B cell (primary cell): ENCODE measurements around the gene RAD17. TPM values are rescaled to one million over a fixed set of nuclear protein-coding genes. Genes with fewer than 3 reads are reported as not detected.
"Not testable (repeated sequence)": the region's sequence is repeated elsewhere in the genome, so short reads cannot be mapped to it uniquely, and the experiment has no call there.

Experiments
- ATAC-seq: fragments of 200-7000 bp; cut with Tn5 transposase; one replicate; pipeline ENCODE4 v1.10.0; 2021; ENCODE audit warnings: low read depth, mild to moderate bottlenecking, moderate number of reproducible peaks, moderate library complexity
- CTCF ChIA-PET: fragments of 350-600 bp; sonication (Branson Sonifier 250); formaldehyde crosslinking; loops from one replicate; lab custom pipeline; 2021; ENCODE audit warnings: antibody characterized with exemption, inconsistent platforms; lab: Charles Lee
- POLR2A ChIA-PET: fragments of 350-600 bp; sonication (Branson Sonifier 250); formaldehyde crosslinking; loops from one replicate; lab custom pipeline; 2021; ENCODE audit warnings: antibody characterized with exemption; lab: Charles Lee
- DNase-seq: peaks from one replicate; pipeline ENCODE4 v3.0.0; 2013
- H2AFZ ChIP-seq: 2 replicates; pipeline ENCODE4 v1.6.1; 2012; ENCODE audit warnings: mild to moderate bottlenecking, low read depth, low read length; ENCODE audit not compliant: insufficient read depth, poor library complexity, severe bottlenecking
- H3K27ac ChIP-seq, 2 donors: 1 replicate in 1 of 2; 2 replicates in 1 of 2; pipeline ENCODE4 v1.5.1; 2012 to 2013; ENCODE audit warnings: low read length in 2 of 2, mild to moderate bottlenecking in 2 of 2, moderate library complexity in 1 of 2
- H3K27me3 ChIP-seq, 4 experiments: fragments of 200-600 bp in 1 of 4; sonication (generic) in 1 of 4; replicated peaks in 1 of 4; 1 replicate in 2 of 4; 2 replicates in 2 of 4; pipeline versions ENCODE4 v1.6.1 to v1.7.0; 2013 to 2016; ENCODE audit warnings: low read length in 3 of 4, mild to moderate bottlenecking in 2 of 4, mixed read lengths in 1 of 4, moderate library complexity in 1 of 4; ENCODE audit not compliant: insufficient read depth in 4 of 4, control insufficient read depth in 3 of 4; ENCODE audit errors: control extremely low read depth in 1 of 4
- H3K36me3 ChIP-seq, 2 experiments: replicated peaks in 1 of 2; 1 replicate in 1 of 2; 2 replicates in 1 of 2; pipeline versions ENCODE4 v1.6.1 to v1.7.1; 2013; ENCODE audit warnings: low read length in 1 of 2; ENCODE audit not compliant: insufficient read depth in 2 of 2, control insufficient read depth in 1 of 2; ENCODE audit errors: control extremely low read depth in 1 of 2, extremely low read depth in 1 of 2
- H3K4me1 ChIP-seq, 2 donors: fragments of 200-600 bp in 1 of 2; sonication (generic) in 1 of 2; 1 replicate in 1 of 2; 2 replicates in 1 of 2; pipeline versions ENCODE4 v1.5.1 to v1.6.1; 2013 to 2017; ENCODE audit warnings: low read length in 2 of 2; ENCODE audit not compliant: control insufficient read depth in 2 of 2, insufficient read depth in 2 of 2
- H3K4me2 ChIP-seq: replicated peaks from 2 replicates; pipeline ENCODE3; 2012; ENCODE audit warnings: mild to moderate bottlenecking, low read depth, low read length; ENCODE audit not compliant: poor library complexity, severe bottlenecking
- H3K4me3 ChIP-seq, 5 experiments: fragments of 200-600 bp in 1 of 5; sonication (generic) in 1 of 5; 1 replicate in 3 of 5; 2 replicates in 2 of 5; pipeline versions ENCODE4 v1.5.1 to v1.7.0; 2011 to 2016; ENCODE audit warnings: low read length in 4 of 5, mild to moderate bottlenecking in 4 of 5, low read depth in 2 of 5, control low read depth in 1 of 5, moderate library complexity in 1 of 5; ENCODE audit not compliant: insufficient read depth in 1 of 5; ENCODE audit errors: control extremely low read depth in 1 of 5, extremely low read depth in 1 of 5
- H3K79me2 ChIP-seq: fragments of 200-600 bp; sonication (generic); one replicate; pipeline ENCODE4 v1.6.0; 2016; ENCODE audit warnings: low read length; ENCODE audit not compliant: control insufficient read depth, insufficient read depth
- H3K9ac ChIP-seq: fragments of 200-600 bp; sonication (generic); 2 replicates; pipeline ENCODE4 v1.6.1; 2017; ENCODE audit warnings: mild to moderate bottlenecking, low read length, moderate library complexity
- H3K9me3 ChIP-seq, 3 donors: one replicate each; pipeline versions ENCODE4 v1.6.1 to v1.7.1; 2013; ENCODE audit warnings: low read length in 2 of 3; ENCODE audit not compliant: control insufficient read depth in 2 of 3, insufficient read depth in 1 of 3; ENCODE audit errors: control extremely low read depth in 1 of 3
- H4K20me1 ChIP-seq: 2 replicates; pipeline ENCODE4 v1.6.0; 2012; ENCODE audit warnings: mild to moderate bottlenecking, low read length; ENCODE audit not compliant: insufficient read depth, control insufficient read depth, poor library complexity, severe bottlenecking
- H3K27ac Mint-ChIP-seq: one replicate; pipeline ENCODE4 v1.8.0; 2021; ENCODE audit warnings: mixed read lengths
- H3K27me3 Mint-ChIP-seq: one replicate; pipeline ENCODE4 v1.8.0; 2021; ENCODE audit warnings: mixed read lengths
- H3K4me1 Mint-ChIP-seq: one replicate; pipeline ENCODE4 v1.8.0; 2021; ENCODE audit warnings: mixed read lengths
- H3K4me3 Mint-ChIP-seq: one replicate; pipeline ENCODE4 v1.8.0; 2021; ENCODE audit warnings: mixed read lengths
- H3K9me3 Mint-ChIP-seq: one replicate; pipeline ENCODE4 v1.8.0; 2022; ENCODE audit warnings: mixed read lengths; ENCODE audit not compliant: insufficient read depth
- CTCF ChIP-seq: fragments of 200-600 bp; IDR thresholded peaks from one replicate; pipeline ENCODE4 v1.8.0; 2022; ENCODE audit warnings: antibody characterized with exemption, mild to moderate bottlenecking
- EZH2 ChIP-seq: IDR thresholded peaks from 2 replicates; pipeline ENCODE4 v1.6.1; 2012; ENCODE audit warnings: borderline replicate concordance, low read depth, mild to moderate bottlenecking, moderate library complexity, low read length; ENCODE audit not compliant: insufficient read depth, poor library complexity, severe bottlenecking
- whole genome bisulfite sequencing: methylation state at CpG from one replicate; pipeline ENCODE4 v1.1.5; 2013; ENCODE audit warnings: missing lambda C conversion rate; ENCODE audit not compliant: insufficient coverage; 5-methylcytosine and 5-hydroxymethylcytosine counted together
- intact Hi-C: fragments of 100-400 bp; cut with micrococcal nuclease; formaldehyde crosslinking; loops from one replicate; pipeline ENCODE4 v1.10.0; 2022
- polyA plus RNA-seq: library from polyadenylated mRNA; depleted of rRNA; stranded (reverse); fragments of >200 nt; gene quantifications from 2 replicates; pipeline ENCODE4 v1.2.3, GENCODE V29; 2012
- total RNA-seq, 2 donors: library from RNA; stranded (reverse); fragments of 120-200 nt in 1 of 2; gene quantifications; 1 replicate in 1 of 2; 2 replicates in 1 of 2; pipeline versions ENCODE4 v1.2.3 to v1.2.4, GENCODE V29; 2013 to 2022

RAD17 gene
- total and polyA plus RNA-seq, 2 donors (not counting 1 experiment from before 2014, with no cell fraction given): 21.0 to 39.6 TPM

GRCh38 chr5:69432412-69433206 is 63.0 kb downstream of the RAD17 start:
- H4K20me1 ChIP-seq: no peaks in the 10 kb centered on the region
- no peak overlapping the region for H3K27ac ChIP-seq
- DNase-seq (no peak), ATAC-seq (no peak)
- no peak overlapping the region for H2AFZ ChIP-seq
- 86% methylated on average over 4 of the region's 8 CpGs for WGBS
- H3K4me3 ChIP-seq: no peak overlapping the region
- POLR2A ChIA-PET: no interaction called here
- H3K27me3 ChIP-seq: no peaks in the 10 kb centered on the region
- peaks cover 5% of the 10 kb centered on the region for H3K4me1 Mint-ChIP-seq
- no peak overlapping the region for H3K9ac ChIP-seq
- no peaks in the 10 kb centered on the region for H3K9me3 Mint-ChIP-seq
- intact Hi-C loops: no loop called here
- H3K4me3 Mint-ChIP-seq: no peak overlapping the region
- H3K4me1 ChIP-seq: no peaks in the 10 kb centered on the region
- H3K79me2 ChIP-seq: no peaks in the 10 kb centered on the region
- TF ChIP-seq EZH2: no peak
- no peak for TF ChIP-seq CTCF
- CTCF ChIA-PET: no interaction called here
- H3K27ac Mint-ChIP-seq: no peak overlapping the region
- H3K36me3 ChIP-seq: no peaks in the 10 kb centered on the region
- H3K4me2 ChIP-seq: no peak overlapping the region
- no peaks in the 10 kb centered on the region for H3K9me3 ChIP-seq
- H3K27me3 Mint-ChIP-seq: no peaks in the 10 kb centered on the region

- H3K4me1 ChIP-seq, H3K4me1 Mint-ChIP-seq, H3K27me3 ChIP-seq, H3K27ac Mint-ChIP-seq, DNase-seq, H3K4me3 Mint-ChIP-seq, H3K4me3 ChIP-seq, POLR2A ChIA-PET, intact Hi-C loops, CTCF ChIA-PET, H3K9me3 ChIP-seq, H2AFZ ChIP-seq, H3K4me2 ChIP-seq, ATAC-seq, H3K36me3 ChIP-seq, H3K9ac ChIP-seq, H3K27ac ChIP-seq, H3K9me3 Mint-ChIP-seq, H3K27me3 Mint-ChIP-seq, H4K20me1 ChIP-seq, H3K79me2 ChIP-seq: not testable (repeated sequence)
- WGBS: 89% methylated on average over 1 of the region's 5 CpGs
Observed at GRCh38 chr5:69435276-69435884, 65.8 kb downstream of the RAD17 start.
